ENCODE measurements around the gene TUBB6.

GRCh38 chr18:12304351-12305210 is 3.5 kb upstream of the TUBB6 start:
- TF ChIP-seq CTCF (conservative IDR thresholded peaks at IDR 0.05 in 1 of 2, IDR thresholded peaks at IDR 0.05 in 1 of 2; ENCODE audit: extremely low read depth in 1 of 2, insufficient read depth in 1 of 2, low read depth in 1 of 2, low read length in 2 of 2) (no peak), EZH2 (IDR thresholded peaks at IDR 0.05; ENCODE audit: borderline replicate concordance, low read length) (no peak)

All from mammary epithelial cell (primary cell).